Measurements from ENCODE around the gene TMEM106A.
"Not testable (repeated sequence)": the region's sequence is repeated elsewhere in the genome, so short reads cannot be mapped to it uniquely, and the experiment has no call there.

Gene TMEM106A

GRCh38 chr17:43213545-43213944 is 1.9 kb downstream of the TMEM106A start:
- in situ Hi-C loops (cut with HindIII; ENCODE audit: low sequenced_read_pairs): no loop called here

DNA sequence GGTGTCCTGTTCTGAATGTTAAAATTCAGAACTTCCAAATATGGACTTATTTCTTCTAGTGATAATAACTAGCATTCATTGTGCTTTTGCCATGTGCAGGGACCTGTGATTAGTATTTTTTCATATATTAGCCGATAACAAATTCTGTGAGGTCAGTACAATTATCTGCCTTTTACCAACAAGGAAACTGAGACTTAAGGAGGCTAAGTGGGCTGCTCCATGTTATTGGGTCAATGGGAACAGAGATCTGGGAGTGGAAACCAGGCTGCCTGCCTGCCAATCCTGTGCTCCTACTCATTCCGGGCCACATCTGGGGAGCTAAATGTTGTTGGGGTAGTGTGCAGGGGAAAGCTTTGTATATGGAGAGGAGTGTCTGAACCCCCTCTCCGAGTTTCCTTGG is 3.7 kb downstream of the TMEM106A start:
- in situ Hi-C loops (cut with HindIII; ENCODE audit: low sequenced_read_pairs): no loop called here

- in situ Hi-C loops (cut with HindIII; ENCODE audit: low sequenced_read_pairs): no loop called here
Observed at GRCh38 chr17:43216369-43216761, 4.7 kb downstream of the TMEM106A start.

- in situ Hi-C loops (cut with HindIII; ENCODE audit: low sequenced_read_pairs): no loop called here
Observed at GRCh38 chr17:43216762-43217613, 5.3 kb downstream of the TMEM106A start.

GRCh38 chr17:43217614-43218087 is 6.0 kb downstream of the TMEM106A start:
- in situ Hi-C loops (cut with HindIII; ENCODE audit: low sequenced_read_pairs): no loop called here

GRCh38 chr17:43219001-43219400 is 7.3 kb downstream of the TMEM106A start:
- in situ Hi-C loops (cut with HindIII; ENCODE audit: low sequenced_read_pairs): no loop called here

GRCh38 chr17:43219746-43220380 is 8.2 kb downstream of the TMEM106A start:
- in situ Hi-C loops (cut with HindIII; ENCODE audit: low sequenced_read_pairs): no loop called here

GRCh38 chr17:43220511-43221125 is 8.9 kb downstream of the TMEM106A start:
- in situ Hi-C loops (cut with HindIII; ENCODE audit: low sequenced_read_pairs): no loop called here

- in situ Hi-C loops (cut with HindIII; ENCODE audit: low sequenced_read_pairs): no loop called here
Observed at GRCh38 chr17:43224146-43224705, 12.6 kb downstream of the TMEM106A start.

GRCh38 chr17:43226393-43226792 is 14.7 kb downstream of the TMEM106A start:
- in situ Hi-C loops (cut with HindIII; ENCODE audit: low sequenced_read_pairs): no loop called here

DNA sequence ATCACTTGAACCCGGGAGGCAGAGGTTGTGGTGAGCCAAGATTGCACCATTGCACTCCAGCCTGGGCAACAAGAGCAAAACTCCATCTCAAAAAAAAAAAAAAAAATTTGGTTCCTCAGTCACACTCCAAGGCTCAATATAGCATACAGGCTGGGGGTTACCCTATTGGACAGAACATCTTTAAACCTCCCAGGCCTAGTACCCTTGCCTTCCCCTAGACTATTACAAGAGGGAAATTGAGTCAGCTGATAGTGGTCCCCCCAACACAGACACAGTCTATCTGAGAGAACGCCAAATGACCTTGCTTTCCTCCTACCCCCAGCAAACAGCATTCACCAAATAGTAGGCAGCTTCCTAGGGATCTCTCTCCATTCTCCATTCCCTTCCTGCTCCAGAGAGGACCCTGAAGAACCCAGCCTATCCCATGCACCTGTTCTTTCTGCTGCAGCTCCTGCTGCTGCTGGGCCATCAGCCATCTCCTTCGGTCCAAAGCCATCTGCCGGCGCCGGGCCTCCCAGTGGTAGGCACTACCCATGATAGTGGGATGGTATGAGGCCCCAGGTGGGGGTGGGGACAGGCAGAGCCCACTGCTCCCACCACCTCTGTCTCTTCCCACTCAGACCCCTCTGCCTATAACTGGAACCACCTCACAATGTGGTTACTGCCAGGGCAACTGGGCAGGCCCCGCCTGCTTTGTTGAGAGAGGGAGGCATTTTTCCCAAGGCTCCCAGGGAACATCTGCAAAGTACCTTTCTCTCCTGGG is 16.5 kb downstream of the TMEM106A start, which contains the start of gene CCDC200:
CCDC200 (minus strand) TSS at position 604 of the 763 bp plus-strand sequence; CDS start at position 535, 69 bp downstream.
- in situ Hi-C loops (cut with HindIII; ENCODE audit: low sequenced_read_pairs): not testable (repeated sequence)

DNA sequence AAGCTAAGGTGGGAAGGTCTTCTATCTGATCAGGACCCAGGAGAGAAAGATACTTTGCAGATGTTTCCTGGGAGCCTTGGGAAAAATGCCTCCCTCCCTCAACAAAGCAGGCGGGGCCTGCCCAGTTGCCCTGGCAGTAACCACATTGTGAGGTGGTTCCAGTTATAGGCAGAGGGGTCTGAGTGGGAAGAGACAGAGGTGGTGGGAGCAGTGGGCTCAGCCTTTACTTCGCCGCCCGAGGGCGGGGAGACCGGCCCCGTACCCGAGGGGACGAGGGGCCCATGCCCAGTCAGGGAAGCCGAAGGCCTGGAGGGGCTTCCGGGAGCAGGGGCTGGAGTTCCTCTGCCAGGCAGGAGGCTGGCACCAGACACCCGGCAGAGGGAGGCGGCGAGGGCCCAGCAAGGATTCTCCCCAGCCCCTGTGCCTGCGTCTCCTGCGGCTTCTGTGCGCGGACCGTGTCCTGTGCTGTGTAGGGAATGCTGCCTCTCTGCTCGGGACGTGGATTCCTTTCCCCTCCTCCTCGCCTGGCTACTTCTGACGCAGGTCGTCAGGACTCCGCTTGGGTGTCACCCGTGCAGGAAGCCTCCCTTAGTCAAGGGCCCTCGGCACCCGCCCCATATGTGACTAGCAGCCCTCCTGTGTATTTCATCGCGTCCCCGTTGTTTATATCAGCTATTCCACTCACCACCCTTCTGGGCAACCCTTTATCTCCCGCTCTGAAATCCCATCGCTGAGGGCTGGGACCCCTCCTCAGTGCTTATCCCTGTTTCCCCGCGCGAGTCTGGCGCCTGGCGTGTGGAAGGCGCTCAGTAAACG is 19.7 kb downstream of the TMEM106A start:
- in situ Hi-C loops (cut with HindIII; ENCODE audit: low sequenced_read_pairs): not testable (repeated sequence)

GRCh38 chr17:43232021-43232699 is 20.5 kb downstream of the TMEM106A start:
- in situ Hi-C loops (cut with HindIII; ENCODE audit: low sequenced_read_pairs): not testable (repeated sequence)

DNA sequence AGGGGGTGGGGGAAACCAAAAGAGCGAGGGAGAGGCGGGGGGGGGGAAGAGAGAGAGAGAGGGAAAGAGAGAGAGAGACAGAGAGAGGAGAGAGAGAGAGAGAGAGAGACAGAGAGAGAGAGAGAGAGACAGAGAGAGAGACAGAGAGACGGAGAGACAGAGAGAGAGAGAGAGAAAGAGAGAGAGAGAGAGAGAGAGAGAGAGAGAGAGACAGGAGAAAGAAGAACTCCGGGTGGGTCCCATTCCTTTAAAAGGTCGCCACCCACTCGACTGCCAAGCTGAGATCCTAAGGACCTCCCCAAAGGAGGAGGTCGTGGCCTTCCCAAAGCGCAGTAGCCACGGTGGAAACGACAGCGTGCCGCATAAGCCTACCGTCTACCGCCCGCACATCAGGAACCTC is 21.6 kb downstream of the TMEM106A start:
- in situ Hi-C loops (cut with HindIII; ENCODE audit: low sequenced_read_pairs): not testable (repeated sequence)

DNA sequence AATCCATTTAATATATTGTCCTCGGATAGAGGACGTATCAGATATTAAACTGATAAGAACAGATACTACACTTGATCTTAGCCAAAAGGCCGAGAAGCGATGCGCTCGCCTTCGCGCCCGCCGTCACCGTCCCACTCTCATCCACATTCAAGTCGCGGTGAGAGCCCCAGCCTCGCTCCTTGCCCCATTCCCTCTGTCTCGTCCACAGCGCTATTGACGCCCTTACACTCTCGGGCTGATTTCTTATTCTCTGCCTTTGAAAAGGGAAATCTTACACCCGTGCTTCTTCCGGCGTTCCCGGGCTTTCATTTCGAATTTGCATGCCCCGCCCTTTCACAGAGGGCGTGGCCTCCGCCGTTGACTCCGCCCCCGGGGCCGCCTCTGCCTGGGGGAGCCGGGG is 22.2 kb downstream of the TMEM106A start, which contains the start of gene RNU2-1:
RNU2-1 (minus strand) TSS at position 101 of the 400 bp plus-strand sequence.
- in situ Hi-C loops (cut with HindIII; ENCODE audit: low sequenced_read_pairs): not testable (repeated sequence)

- in situ Hi-C loops (cut with HindIII; ENCODE audit: low sequenced_read_pairs): not testable (repeated sequence)
Observed at GRCh38 chr17:43239597-43239996, 27.9 kb downstream of the TMEM106A start.

GRCh38 chr17:43240596-43241352 is 29.1 kb downstream of the TMEM106A start:
- in situ Hi-C loops (cut with HindIII; ENCODE audit: low sequenced_read_pairs): not testable (repeated sequence)

- in situ Hi-C loops (cut with HindIII; ENCODE audit: low sequenced_read_pairs): not testable (repeated sequence)
Observed at GRCh38 chr17:43246456-43246855, 34.8 kb downstream of the TMEM106A start.

Measured in endothelial cell of hepatic sinusoid (primary cell).